Tibial nerve (tissue), 3 donors: ENCODE results near the gene MEFV.

Experiments
- POLR2A ChIP-seq, 2 donors: fragments of 450-650 bp; IDR thresholded peaks; one replicate each; pipeline ENCODE4 v1.6.1; 2017; ENCODE audit warnings: antibody characterized with exemption in 2 of 2, mild to moderate bottlenecking in 2 of 2, moderate library complexity in 2 of 2
- TF ChIP-seq, protein P1 (sequence below), 5 experiments: fragments of 200-600 bp in 3 of 5; fragments of 450-650 bp in 2 of 5; sonication (generic) in 3 of 5; IDR thresholded peaks; one replicate each; pipeline ENCODE4 v1.5.1; 2016 to 2019; ENCODE audit warnings: antibody characterized with exemption in 5 of 5, mild to moderate bottlenecking in 3 of 5, moderate library complexity in 2 of 5

DNA sequence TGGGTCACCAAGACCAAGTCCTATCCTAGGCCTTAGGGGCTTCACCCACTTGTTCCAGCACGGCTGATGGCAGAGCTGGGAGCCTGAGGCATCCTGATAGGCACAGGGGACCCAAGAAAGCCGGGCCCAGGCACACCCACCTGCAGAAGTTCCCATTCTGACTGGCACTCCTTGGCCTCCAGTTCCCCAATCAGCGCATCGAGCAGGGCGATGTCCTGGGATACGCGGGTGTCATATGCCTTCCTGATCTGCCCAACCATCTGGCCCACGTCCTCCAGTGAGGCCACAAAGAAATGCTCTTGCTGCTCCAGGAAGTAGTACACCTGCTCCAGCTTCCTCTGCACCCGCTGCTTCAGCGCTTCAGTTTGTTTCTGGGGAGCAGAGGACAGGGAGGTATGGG is 9.6 kb downstream of the MEFV start:
- no peak for TF ChIP-seq POLR2A (IDR thresholded peaks at IDR 0.05)
- TF ChIP-seq, protein P1, sequence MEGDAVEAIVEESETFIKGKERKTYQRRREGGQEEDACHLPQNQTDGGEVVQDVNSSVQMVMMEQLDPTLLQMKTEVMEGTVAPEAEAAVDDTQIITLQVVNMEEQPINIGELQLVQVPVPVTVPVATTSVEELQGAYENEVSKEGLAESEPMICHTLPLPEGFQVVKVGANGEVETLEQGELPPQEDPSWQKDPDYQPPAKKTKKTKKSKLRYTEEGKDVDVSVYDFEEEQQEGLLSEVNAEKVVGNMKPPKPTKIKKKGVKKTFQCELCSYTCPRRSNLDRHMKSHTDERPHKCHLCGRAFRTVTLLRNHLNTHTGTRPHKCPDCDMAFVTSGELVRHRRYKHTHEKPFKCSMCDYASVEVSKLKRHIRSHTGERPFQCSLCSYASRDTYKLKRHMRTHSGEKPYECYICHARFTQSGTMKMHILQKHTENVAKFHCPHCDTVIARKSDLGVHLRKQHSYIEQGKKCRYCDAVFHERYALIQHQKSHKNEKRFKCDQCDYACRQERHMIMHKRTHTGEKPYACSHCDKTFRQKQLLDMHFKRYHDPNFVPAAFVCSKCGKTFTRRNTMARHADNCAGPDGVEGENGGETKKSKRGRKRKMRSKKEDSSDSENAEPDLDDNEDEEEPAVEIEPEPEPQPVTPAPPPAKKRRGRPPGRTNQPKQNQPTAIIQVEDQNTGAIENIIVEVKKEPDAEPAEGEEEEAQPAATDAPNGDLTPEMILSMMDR (IDR thresholded peaks at IDR 0.05), result no peak
